HepG2 (cell line): ENCODE data around the gene INF2. TPM values are rescaled to one million over a fixed set of nuclear protein-coding genes. Genes with fewer than 3 reads are reported as not detected.

Source experiments
- ATAC-seq: fragments of 200-7000 bp; cut with Tn5 transposase; 3 replicates; pipeline ENCODE4 v1.9.1; 2020; ENCODE audit warnings: mild to moderate bottlenecking, moderate library complexity
- BruUV-seq: library from RNA; stranded (reverse); fragments of 400-500 nt; replicated peaks from 2 replicates; lab custom pipeline; 2021; lab: Mats Ljungman, UMichigan
- CTCF ChIA-PET: fragments of 300-600 bp; formaldehyde crosslinking; extraction: SDS; loops from one replicate; lab custom pipeline; 2021; ENCODE audit warnings: low total read pairs, inconsistent platforms, low intra/inter-chr PET ratio; lab: Yijun Ruan, JAX
- POLR2A ChIA-PET: fragments of 350-600 bp; sonication (Branson Sonifier 250); formaldehyde crosslinking; loops from one replicate; lab custom pipeline; 2020; ENCODE audit warnings: antibody characterized with exemption, inconsistent platforms; lab: Yijun Ruan, JAX
- DNase-seq: peaks from one replicate; pipeline ENCODE4 v3.0.0-alpha.2; 2015; ENCODE audit warnings: low spot score
- FAIRE-seq: peaks from 3 replicates; lab custom pipeline; 2011; peaks lifted over from hg19 to GRCh38; lab: Jason Lieb, UNC
- H2AFZ ChIP-seq: one replicate; pipeline ENCODE4 v1.6.1; 2011; ENCODE audit warnings: low read length, inconsistent platforms
- H3K27ac ChIP-seq: fragments of 300-600 bp; 3 replicates; pipeline ENCODE4 v1.8.0; 2011; ENCODE audit warnings: mixed run types, mild to moderate bottlenecking, mixed read lengths, low read length, inconsistent platforms; ENCODE audit not compliant: insufficient read depth; ENCODE audit errors: extremely low read length
- H3K27me3 ChIP-seq, 2 experiments: fragments of 200-600 bp in 1 of 2; 2 replicates in 1 of 2; 3 replicates in 1 of 2; pipeline versions ENCODE4 v1.6.0 to v1.8.0; 2011; ENCODE audit warnings: low read length in 2 of 2, mild to moderate bottlenecking in 2 of 2, moderate library complexity in 2 of 2, inconsistent platforms in 1 of 2; ENCODE audit not compliant: insufficient read depth in 2 of 2, control insufficient read depth in 1 of 2
- H3K36me3 ChIP-seq, 2 experiments: fragments of 200-600 bp in 1 of 2; replicated peaks in 1 of 2; 2 replicates in 1 of 2; 3 replicates in 1 of 2; pipeline versions ENCODE4 v1.5.1 to v1.8.0; 2011; ENCODE audit warnings: low read length in 2 of 2, inconsistent platforms in 1 of 2; ENCODE audit not compliant: insufficient read depth in 2 of 2, control insufficient read depth in 1 of 2
- H3K4me1 ChIP-seq: 2 replicates; pipeline ENCODE4 v1.5.1; 2012; ENCODE audit warnings: low read length, inconsistent platforms; ENCODE audit not compliant: insufficient read depth
- H3K4me2 ChIP-seq: 2 replicates; pipeline ENCODE4 v1.6.0; 2011; ENCODE audit warnings: low read depth, low read length, inconsistent platforms
- H3K4me3 ChIP-seq, 3 experiments: fragments of 200-600 bp in 1 of 3; sonication (generic), shearing (Covaris generic) in 1 of 3; replicated peaks in 1 of 3; 2 replicates each; pipeline ENCODE4 v1.5.1; 2011 to 2016; ENCODE audit warnings: low read length in 3 of 3, inconsistent platforms in 2 of 3, low read depth in 2 of 3, mild to moderate bottlenecking in 2 of 3, control low read depth in 1 of 3, mixed read lengths in 1 of 3; ENCODE audit not compliant: insufficient read depth in 1 of 3
- H3K79me2 ChIP-seq: one replicate; pipeline ENCODE4 v1.6.1; 2011; ENCODE audit warnings: low read length, inconsistent platforms; ENCODE audit not compliant: insufficient read depth
- H3K9ac ChIP-seq: 2 replicates; pipeline ENCODE4 v1.6.0; 2011; ENCODE audit warnings: mild to moderate bottlenecking, low read depth, low read length, inconsistent platforms; ENCODE audit not compliant: insufficient read depth
- H3K9me3 ChIP-seq: 2 replicates; pipeline ENCODE4 v1.5.1; 2012; ENCODE audit warnings: mild to moderate bottlenecking, low read length
- H4K20me1 ChIP-seq: 2 replicates; pipeline ENCODE4 v1.6.0; 2011; ENCODE audit warnings: inconsistent platforms, mild to moderate bottlenecking, low read length, moderate library complexity; ENCODE audit not compliant: insufficient read depth
- DNMT3B ChIP-seq: conservative IDR thresholded peaks from 2 replicates; pipeline ENCODE4 v1.6.1; 2016; ENCODE audit warnings: missing biosample characterization, control low read depth
- ZNF550 ChIP-seq: sonication (generic); formaldehyde crosslinking; IDR thresholded peaks from 2 replicates; pipeline ENCODE4 v1.4.0; 2020; ENCODE audit warnings: mild to moderate bottlenecking, missing genetic modification reagents, borderline replicate concordance
- ZNF629 ChIP-seq: sonication (generic); formaldehyde crosslinking; conservative IDR thresholded peaks from 2 replicates; pipeline ENCODE4 v1.5.0; 2020; ENCODE audit warnings: missing genetic modification reagents
- WGBS: methylation state at CpG from one replicate; pipeline ENCODE4 v1.1.6; 2017; ENCODE audit warnings: low lambda C conversion rate; 5-methylcytosine and 5-hydroxymethylcytosine counted together
- in situ Hi-C: cut with HindIII; loops from 2 replicates; pipeline ENCODE4 v1.10.0; 2017; ENCODE audit warnings: low pct_unique_long_range_greater_than_20kb; ENCODE audit not compliant: extremely low pct_ligation_motif_present
- intact Hi-C: fragments of 100-400 bp; cut with micrococcal nuclease; formaldehyde crosslinking; loops from one replicate; pipeline ENCODE4 v1.10.0; 2022; ENCODE audit not compliant: unreplicated experiment
- polyA plus RNA-seq, 8 experiments: library from polyadenylated mRNA; depleted of rRNA in 3 of 8; stranded (reverse) in 7 of 8; unstranded in 1 of 8; fragments of >200 nt; fragmentation: Illumina TruSeq in 4 of 8; extraction: Trizol in 4 of 8; gene quantifications; 2 replicates each; pipeline versions ENCODE4 v1.2.1 to v1.2.3, GENCODE V29; 2011 to 2016; ENCODE audit warnings: low read depth in 4 of 8, missing spikeins in 1 of 8, mixed read lengths in 1 of 8; ENCODE audit not compliant: insufficient read depth in 1 of 8
- total RNA-seq, 5 experiments: library from RNA; depleted of rRNA; stranded (reverse); fragments of >200 nt; fragmentation: Illumina TruSeq; extraction: Trizol; gene quantifications; 2 replicates each; pipeline ENCODE4 v1.2.3, GENCODE V29; 2016; ENCODE audit warnings: low read depth in 1 of 5
- TF ChIP-seq, protein P1 (sequence below): sonication (generic); formaldehyde crosslinking; IDR thresholded peaks from 2 replicates; pipeline ENCODE4 v1.4.0; 2020; ENCODE audit warnings: low read depth, mild to moderate bottlenecking, missing genetic modification reagents

Gene INF2
- total and polyA plus RNA-seq, 2 of the 13 experiments (the other 11 are each of a cell fraction or from before 2014, with no cell fraction given): 16.4 to 26.4 TPM

DNA sequence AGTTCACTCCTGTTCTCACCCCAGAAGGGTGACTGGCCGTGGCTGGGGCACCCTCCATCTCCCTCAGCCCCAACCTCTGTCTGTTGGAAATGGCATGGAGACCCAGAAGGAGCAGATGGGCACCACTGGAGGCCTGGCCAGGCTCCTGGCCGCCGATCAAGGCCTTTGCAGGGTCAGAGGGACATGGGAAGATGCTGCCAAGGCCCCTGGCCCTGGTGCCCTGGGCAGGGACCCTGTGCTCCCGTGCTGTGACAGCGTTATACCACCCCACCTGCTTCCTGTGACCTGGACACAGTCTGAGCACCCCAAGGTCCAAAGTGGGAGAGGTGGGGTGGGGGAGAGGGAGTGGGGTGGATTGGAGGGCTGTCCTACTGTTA, 3.5 kb downstream of the INF2 start (continued):
- no peak for TF ChIP-seq DNMT3B (CRISPR knock-in tag)
- TF ChIP-seq, protein P1, sequence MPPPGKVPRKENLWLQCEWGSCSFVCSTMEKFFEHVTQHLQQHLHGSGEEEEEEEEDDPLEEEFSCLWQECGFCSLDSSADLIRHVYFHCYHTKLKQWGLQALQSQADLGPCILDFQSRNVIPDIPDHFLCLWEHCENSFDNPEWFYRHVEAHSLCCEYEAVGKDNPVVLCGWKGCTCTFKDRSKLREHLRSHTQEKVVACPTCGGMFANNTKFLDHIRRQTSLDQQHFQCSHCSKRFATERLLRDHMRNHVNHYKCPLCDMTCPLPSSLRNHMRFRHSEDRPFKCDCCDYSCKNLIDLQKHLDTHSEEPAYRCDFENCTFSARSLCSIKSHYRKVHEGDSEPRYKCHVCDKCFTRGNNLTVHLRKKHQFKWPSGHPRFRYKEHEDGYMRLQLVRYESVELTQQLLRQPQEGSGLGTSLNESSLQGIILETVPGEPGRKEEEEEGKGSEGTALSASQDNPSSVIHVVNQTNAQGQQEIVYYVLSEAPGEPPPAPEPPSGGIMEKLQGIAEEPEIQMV (CRISPR knock-in tag): no peak

DNA sequence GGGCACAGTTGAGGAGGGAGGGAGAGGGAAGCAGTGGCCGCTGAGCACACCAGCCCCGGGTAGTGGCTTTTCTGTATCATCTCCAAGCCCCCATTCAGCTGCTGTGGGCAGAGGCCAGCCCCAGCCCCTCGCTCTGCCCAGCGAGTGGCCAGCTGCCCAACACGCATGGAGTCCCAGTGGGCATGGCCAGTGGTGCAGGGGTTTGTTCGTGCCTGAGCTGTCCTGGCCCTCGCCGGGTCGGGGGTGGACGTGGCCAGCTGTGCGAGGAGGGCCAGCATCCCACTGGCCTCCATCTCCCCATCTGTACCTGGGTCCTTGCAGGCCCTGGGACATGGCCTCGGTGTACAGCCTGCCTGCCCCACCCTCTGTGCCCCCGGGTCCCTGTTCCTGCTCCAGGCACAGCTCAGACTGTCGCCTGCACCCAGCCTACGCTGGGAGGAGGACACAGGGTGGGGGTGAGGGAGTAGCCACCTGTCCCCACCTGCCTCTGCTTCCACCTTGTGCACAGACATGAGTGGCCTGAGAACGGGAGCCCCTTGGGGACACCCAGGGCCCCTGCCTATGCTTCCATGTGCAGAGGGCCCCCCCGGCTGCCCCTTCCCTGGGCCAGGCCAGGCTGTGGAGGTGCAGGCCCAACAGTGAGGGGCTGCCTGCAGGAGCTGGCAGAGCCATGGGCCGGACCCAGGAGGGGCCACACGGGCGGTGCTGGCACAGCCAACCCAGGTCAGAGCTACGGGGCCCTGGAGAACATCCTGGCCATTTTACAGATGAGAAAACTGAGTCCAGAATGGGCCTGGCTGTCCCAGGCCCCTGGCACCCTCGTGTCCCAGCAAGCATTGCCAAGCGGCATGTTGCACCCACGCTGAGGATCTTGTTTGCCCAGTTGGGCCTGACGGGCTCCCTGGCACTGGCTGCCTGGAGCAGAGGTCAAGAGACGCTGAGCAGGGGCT, 4.3 kb downstream of the INF2 start:
- Histone ChIP-seq H3K4me3 (no peak overlapping the region), H2AFZ (no peak overlapping the region), H3K27ac (no peak overlapping the region), H3K9ac (no peak overlapping the region), H3K27me3 (no peaks in the 10 kb centered on the region), H3K4me1 (peaks cover 29% of the 10 kb centered on the region), H3K36me3 (peaks cover 4 to 7% of the 10 kb centered on the region in 2 experiments; a peak in 2 of 5 replicates), H4K20me1 (peaks cover 25% of the 10 kb centered on the region; the same call in 1 of the 2 replicates), H3K79me2 (peaks cover 32% of the 10 kb centered on the region), H3K9me3 (no peaks in the 10 kb centered on the region), H3K4me2 (no peak overlapping the region)
- 95% methylated on average over 13 of the region's 26 CpGs for WGBS
- in situ Hi-C loops: no loop called here
- TF ChIP-seq ZNF629 (CRISPR knock-in tag) (peak; percentile 85), ZNF550 (CRISPR knock-in tag) (no peak)
- intact Hi-C loops: no loop called here
- DNase-seq (no peak), FAIRE-seq (no peak), ATAC-seq (no peak)
- POLR2A ChIA-PET: no interaction called here
- CTCF ChIA-PET: no interaction called here
- BruUV-seq: no TSS peak
